HG02938 (cell line): ENCODE results near the gene MRPL49.

Experiments used
- ATAC-seq: cut with Tn5 transposase; IDR thresholded peaks from one replicate; pipeline ENCODE4 v1.9.1; 2021; ENCODE audit warnings: mild to moderate bottlenecking, moderate library complexity; ENCODE audit not compliant: unreplicated experiment

The MRPL49 gene

DNA sequence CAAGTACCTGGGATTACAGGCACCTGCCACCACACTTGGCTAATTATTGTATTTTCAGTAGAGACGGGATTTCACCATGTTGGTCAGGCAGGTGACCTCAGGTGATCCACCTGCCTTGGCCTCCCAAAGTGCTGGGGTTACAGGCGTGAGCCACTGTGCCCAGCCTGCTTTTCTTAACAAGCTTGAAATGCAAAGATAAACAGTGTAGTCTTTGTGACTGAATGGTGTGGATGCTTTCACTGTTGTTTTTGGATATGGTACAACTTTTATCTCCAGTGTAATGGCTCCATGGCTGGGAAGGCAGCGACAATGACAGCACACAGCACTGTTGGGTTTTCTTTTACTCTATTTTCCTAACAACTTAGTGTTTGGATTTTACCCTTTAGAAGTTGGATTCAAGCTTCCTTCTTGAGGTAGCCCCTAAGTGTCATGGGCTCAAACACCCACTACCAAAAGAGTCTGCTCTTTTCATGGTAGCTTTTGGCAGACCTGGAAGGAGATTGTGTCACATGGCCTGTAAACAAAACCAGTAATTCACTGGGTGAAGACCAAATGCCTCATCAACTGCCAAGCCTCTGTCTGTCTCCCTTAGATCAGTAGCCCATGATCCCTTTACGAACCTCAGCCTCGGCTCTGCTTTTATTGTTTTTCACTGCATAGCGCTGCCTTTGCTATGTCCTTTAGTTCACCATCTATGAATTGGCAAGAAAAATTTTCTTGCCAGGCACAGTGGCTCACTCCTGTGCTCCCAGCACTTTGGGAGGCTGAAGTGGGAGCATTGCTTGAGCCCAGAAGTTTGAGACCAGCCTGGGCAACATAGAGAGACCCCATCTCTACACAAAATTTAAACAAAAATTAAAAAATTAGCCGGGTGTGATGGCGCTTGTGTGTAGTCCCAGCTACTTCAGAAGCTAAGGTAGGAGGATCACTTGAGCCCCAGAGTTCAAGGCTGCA is 19.7 kb upstream of the MRPL49 start:
- ATAC-seq, result no peak

DNA sequence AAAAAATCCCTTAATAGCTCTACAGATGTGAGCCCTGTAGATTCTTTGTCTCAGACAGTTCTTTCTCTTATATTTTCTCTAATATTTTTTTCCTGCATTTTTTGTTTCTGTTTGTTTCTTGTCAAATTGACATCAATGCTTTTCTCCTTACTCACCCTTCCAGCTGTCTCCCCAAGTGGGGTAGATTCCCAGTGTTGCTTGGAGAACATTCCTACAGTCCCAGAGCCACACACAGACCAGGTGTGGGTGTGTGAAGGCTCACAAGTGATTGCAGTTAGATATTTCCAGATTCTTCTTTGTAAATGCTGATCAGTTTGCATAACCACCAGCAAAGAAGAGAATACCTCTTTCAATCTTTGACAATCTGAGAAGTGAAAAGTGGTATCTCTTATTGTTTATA is 18.6 kb upstream of the MRPL49 start:
- no peak for ATAC-seq

DNA sequence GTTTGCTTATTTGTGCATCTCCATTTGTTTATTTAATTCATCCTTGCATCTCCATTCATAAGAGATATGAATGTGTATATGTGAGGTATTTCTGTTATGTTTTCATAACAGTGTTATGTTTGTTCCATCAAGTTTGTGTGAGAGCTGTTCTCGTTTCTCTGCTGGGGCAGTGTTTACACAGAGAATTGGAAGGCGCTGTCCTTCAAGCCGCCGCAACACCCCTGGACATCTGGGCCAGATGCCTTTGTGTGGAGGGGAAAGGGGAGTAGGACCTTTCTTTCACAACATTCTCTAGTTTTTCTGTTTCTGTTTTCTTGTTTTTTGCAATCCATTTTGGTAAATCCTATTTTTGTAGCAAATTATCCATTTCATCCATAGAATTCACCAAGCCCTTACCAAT is 17.5 kb upstream of the MRPL49 start:
- no peak for ATAC-seq

DNA sequence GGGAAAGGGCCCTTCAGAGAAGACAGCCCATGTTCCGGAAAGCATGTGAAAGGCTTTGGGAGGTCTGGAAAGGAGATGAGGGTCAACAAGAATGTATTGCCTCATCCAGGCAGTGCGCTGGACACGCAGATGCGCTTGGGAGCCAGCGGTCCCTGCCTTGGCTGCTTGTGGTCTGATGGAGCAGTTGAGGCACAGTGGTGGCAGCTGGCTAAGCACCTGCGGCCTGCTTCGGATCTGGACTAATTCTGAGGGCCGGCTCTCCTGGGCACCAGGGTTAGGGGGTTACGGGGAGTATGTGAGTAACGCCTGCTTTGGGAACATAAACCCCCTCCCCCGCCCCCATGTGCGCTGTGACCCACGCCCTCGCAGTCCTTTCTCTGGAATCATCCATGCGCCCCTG is 15.0 kb upstream of the MRPL49 start:
- no peak for ATAC-seq

DNA sequence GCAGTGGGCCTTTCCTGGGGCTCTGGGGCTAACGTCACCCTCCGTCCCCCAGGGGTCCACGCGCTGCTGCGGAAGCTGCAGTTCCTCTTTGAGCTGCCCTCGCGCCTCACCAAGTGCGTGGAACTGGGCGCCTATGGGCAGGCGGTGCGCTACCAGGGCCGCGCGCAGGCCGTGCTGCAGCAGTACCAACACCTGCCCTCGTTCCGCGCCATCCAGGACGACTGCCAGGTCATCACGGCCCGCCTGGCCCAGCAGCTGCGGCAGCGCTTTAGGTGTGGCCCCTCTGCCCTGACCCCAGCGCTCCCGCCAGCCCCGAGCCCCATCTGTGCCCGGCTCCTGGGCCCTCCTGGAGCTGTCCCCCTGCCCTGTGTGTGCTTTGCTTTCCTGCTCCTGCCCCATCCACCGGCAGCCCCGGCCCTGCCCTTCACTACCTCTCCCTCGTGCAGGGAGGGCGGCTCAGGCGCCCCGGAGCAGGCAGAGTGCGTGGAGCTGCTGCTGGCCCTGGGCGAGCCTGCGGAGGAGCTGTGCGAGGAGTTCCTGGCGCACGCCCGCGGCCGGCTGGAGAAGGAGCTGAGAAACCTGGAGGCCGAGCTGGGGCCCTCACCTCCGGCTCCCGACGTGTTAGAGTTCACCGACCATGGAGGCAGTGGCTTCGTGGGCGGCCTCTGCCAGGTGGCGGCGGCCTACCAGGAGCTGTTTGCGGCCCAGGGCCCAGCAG is 14.2 kb upstream of the MRPL49 start:
- no peak for ATAC-seq

DNA sequence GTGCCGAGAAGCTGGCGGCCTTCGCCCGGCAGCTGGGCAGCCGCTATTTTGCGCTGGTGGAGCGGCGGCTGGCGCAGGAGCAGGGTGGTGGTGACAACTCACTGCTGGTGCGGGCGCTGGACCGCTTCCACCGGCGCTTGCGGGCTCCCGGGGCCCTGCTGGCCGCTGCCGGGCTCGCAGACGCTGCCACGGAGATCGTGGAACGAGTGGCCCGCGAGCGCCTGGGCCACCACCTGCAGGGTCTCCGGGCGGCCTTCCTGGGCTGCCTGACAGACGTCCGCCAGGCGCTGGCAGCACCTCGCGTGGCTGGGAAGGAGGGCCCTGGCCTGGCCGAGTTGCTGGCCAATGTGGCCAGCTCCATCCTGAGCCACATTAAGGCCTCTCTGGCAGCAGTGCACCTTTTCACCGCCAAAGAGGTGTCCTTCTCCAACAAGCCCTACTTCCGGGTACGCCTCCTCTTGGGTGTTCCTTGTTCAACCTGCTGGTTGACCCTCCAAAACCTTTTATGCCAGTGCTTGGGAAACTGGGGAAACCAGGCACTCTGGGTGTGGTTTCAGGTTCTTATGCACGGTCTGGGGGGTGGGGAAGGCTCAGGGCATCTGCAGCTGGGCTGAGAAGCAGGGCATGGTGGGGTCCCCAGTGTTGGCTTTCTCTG is 13.5 kb upstream of the MRPL49 start:
- ATAC-seq, result no peak

DNA sequence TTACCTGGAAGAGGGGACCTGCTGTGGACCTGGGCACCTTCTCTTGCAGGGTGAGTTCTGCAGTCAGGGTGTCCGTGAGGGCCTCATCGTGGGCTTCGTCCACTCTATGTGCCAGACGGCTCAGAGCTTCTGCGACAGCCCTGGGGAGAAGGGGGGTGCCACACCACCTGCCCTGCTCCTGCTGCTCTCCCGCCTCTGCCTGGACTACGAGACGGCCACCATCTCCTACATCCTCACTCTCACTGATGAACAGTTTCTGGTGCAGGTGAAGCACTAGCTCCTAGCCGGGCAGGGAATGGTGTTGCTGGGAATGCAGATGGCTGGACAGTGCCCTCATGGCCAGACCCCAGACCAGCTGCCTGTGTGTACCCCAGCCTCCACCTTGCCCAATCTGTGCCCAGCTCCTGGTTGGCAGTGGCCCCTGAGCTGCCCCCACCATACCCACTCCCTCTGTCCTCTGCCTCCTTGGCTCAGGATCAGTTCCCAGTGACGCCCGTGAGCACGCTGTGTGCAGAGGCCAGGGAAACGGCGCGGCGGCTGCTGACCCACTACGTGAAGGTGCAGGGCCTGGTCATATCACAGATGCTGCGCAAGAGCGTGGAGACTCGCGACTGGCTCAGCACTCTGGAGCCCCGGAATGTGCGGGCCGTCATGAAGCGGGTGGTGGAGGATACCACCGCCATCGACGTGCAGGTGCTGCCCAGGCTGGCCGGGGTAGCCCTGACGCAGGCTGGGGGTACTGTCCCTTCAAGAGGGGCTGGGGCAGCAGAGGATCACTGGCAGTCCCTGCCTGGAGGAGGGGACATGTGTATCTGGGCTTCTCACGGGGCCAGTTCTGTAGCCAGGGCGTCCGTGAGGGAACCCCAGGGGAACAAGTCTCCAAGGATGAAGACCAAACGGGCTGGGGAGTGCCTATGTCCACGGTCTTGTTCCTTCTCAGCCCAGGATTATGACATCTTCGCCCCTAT is 12.6 kb upstream of the MRPL49 start:
- no peak for ATAC-seq

DNA sequence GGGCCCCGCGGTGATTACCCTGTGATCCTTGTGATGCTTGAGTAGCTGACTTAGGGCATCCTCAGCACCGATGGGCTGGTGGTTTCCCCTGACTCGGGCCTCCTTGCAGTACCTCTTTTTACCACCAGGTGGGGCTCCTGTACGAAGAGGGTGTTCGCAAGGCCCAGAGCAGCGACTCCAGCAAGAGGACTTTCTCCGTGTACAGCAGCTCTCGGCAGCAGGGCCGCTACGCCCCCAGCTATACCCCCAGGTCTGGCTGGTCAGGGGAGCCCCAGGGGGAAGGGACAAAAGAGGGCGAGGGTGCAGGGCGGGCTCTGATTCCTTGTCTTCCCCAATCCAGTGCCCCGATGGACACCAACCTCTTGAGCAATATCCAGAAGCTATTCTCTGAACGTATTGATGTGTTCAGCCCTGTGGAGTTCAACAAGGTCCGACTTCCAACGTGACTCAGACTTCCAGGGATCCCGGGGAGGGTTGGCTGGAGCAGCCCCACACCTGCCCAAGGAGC is 11.7 kb upstream of the MRPL49 start:
- ATAC-seq, result no peak

DNA sequence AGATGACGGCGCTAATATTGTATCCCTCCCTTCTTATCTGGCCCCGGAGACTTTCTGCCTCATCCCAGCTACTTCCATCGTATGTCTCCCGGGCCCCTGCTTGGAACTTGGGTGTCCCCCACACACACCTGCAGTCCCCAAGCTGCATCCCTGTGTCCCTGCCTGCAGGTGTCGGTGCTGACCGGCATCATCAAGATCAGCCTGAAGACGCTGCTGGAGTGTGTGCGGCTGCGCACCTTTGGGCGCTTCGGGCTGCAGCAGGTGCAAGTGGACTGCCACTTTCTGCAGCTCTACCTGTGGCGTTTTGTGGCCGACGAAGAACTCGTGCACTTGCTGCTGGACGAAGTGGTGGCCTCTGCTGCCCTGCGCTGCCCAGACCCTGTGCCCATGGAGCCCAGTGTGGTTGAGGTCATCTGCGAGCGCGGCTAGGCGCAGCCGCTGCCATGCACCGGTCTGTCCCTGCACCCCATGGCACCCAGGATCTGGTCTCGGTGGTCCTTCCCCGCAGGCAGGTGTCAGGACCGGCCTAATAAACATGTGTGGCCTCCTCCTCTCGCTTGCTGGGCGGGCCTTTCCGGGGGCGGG is 10.9 kb upstream of the MRPL49 start:
- no peak for ATAC-seq

DNA sequence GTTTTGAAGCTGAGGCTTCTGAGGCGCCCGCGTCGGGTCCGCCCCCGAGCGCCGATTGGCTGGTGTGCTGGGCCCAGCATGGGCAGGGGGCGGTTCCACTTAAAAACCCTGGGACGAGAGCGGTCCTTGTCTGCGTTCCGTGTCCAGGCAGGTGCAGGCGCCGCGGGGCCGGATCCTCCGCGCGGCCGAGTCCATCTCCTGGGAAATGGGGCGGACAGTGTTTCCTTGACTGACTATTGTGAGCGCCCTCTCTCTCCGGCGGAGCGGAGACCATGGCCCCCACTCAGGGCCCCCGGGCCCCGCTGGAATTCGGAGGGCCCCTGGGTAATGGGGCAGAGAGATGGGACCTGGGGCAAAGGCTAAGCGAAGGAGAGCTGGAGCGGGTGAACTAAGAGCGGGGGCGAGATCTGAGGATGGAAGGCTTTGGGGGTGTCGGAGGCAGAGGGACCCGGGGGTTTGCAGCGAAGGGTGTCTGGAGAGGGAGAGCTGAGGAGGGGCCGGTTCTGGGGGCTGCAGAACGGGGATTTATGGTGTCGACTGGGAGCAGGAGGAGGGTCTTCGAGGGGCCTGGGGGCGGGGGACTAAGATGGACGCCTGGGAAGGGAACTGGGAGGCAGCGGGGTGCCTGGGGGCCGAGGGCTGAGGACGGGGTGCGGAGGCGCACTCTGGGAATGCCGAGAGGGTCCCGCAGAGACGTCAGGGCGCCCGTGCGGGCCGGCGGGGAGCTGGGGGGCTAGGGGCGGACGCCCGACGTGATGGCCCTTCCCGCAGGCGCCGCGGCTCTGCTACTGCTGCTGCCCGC is 10.2 kb upstream of the MRPL49 start, which contains the start of gene TM7SF2:
TSS of gene TM7SF2 (plus strand) at position 129 of the 802 bp plus-strand sequence. CDS start at position 273, 144 bp downstream.
- no peak for ATAC-seq

DNA sequence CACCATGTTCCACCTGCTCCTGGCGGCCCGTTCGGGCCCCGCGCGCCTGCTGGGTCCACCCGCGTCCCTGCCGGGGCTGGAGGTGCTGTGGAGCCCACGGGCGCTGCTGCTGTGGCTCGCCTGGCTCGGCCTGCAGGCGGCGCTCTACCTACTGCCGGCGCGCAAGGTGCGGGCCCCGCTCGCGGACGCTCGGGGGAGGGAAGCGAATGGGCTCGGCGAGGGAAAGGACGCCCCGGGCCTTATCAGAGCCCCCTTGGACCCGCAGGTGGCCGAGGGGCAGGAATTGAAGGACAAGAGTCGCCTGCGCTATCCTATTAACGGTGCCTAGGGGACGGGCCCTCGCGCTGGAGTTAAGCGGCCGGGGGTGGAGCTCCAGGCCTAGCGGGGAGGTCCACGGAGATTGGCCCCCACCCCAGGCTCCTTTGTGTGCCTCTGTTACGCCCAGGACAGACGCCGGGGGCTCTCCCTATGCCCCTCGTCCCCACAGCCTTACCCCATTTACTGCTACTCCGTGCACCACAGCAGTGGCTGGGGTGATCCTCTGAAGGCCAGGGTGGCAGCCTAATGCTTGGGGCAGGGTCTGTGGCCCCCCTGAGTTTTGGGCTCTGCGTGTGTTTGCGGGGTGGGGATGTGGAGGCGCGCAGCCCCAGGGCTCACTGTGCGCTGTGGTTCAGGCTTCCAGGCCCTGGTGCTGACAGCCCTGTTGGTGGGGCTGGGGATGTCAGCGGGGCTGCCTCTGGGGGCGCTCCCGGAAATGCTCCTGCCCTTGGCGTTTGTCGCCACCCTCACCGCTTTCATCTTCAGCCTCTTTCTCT is 9.4 kb upstream of the MRPL49 start:
- ATAC-seq, result no peak

DNA sequence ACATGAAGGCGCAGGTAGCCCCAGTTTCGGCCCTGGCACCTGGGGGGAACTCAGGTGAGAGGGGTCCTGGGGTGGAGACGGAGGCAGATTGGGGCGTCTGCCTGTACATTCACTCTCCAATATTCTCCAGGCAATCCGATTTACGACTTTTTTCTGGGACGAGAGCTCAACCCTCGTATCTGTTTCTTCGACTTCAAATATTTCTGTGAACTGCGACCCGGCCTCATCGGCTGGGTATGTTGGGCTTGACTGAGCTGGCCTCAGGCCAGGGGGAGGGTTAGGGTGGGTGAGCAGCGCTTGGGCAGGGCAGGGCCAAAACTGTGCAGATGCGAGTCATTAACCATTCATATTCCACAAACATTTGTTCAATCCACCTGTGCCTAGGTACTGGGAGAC is 8.8 kb upstream of the MRPL49 start:
- no peak for ATAC-seq

DNA sequence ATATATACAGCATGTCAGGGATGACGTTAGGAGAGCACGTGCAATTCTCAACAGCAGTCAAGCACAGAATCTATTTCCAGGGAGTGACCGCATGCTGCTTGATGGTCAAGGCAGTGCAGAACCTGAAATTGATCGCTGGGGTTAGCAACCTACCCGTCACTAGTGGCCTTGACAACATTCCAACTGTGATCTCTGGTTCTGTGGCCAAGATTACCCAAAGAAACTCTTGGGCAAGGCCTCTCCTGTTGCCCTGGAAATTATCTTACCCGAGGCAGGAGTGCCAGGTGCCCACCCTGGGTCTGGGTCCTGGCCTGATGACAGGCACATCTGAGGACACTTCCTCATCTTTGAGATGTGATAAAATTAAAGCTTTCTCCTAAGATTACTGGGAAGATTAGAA is 8.3 kb upstream of the MRPL49 start:
- ATAC-seq, result no peak

DNA sequence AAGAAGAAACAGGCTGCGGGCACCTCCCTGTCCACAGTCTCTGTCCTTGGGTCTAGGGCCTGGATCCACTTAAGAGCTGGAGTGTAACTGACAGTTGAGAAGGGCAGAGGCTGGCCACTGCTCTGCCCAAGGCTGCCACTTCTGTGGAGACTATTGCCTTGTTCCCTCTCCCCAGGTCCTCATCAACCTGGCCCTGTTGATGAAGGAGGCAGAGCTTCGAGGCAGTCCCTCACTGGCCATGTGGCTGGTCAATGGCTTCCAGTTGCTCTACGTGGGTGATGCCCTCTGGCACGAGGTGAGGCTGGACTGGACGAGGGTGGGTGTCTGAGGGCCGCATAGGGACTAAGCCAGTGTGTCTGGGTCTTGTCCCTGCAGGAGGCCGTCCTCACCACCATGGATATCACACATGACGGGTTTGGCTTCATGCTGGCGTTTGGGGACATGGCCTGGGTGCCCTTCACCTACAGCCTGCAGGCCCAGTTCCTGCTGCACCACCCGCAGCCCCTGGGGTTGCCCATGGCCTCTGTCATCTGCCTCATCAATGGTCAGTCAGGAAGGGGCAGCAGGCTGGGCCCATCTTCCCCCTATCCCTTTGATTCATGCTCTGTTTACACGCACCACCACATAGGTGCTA is 7.5 kb upstream of the MRPL49 start:
- no peak for ATAC-seq

DNA sequence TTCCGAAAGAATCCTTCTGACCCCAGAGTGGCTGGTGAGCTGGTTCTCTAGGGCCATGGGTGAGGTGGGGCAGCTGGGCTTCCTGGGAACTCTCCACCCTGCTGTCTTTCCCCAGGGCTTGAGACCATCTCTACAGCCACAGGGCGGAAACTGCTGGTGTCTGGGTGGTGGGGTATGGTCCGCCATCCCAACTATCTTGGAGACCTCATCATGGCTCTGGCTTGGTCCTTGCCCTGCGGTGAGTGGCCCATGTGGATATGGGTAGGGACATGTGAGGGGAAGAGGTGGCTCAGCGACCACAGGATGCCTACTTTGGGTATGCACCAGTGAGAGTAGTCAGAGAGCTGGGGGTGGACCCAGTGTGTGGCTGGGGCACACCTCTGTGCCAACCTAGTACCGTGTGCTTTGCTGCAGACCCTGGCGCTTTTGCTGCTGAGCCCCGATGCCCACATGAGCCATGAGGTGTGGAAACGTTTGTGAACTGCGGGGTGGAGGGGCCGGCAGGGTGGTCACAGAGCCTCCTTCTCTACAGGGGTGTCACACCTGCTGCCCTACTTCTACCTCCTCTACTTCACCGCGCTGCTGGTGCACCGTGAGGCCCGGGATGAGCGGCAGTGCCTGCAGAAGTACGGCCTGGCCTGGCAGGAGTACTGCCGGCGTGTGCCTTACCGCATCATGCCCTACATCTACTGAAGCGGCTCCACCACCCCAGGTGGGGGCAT is 6.6 kb upstream of the MRPL49 start:
- ATAC-seq, result no peak

DNA sequence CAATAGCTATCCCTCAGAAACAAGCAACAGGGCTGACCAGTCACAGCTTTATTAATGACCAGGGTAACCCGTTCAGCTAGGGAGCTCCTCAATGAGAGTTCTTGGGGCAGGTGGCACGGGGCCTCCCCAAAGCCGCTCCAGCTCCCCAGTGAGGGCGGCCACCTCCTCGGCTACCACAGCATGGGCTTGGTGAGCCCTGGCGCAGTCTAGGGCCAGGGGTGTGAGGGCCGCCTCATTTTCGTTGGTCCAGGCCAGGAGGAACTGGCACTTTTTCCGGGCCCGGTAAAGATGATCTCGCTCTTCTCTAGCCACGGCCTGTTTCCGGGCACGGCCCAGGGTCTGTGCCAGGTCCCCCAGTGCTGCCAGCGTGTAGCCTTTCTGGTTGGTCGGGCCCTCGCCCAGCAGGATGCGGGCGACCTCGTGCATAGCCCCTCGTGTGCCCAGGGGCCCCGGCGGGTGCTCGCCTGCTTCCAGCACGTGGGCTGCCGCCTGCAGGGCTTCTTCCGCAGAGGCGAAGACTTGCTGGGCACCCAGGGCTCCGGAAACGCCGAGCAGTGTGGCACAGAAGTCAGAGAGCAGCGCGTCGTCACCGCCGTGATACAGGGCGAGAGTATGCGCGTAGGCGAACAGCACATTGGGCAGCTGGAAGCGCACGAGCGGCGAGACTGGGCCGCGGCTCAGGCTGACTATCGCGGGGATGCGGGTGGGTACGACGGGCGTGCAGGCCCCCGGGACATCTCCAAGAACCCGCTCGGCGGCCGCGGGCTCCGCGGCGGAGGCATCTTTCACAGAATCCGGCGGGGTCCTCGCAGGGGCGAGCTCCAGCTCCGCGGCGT is 5.5 kb upstream of the MRPL49 start:
- ATAC-seq, result no peak
